Umbilical cord (tissue), 2 donors: ENCODE measurements around the gene ZNF672. TPM values are rescaled to one million over a fixed set of nuclear protein-coding genes. Genes with fewer than 3 reads are reported as not detected.

ENCODE experiments used
- DNase-seq: peaks from one replicate; pipeline ENCODE4 v3.0.0-alpha.2; 2015; ENCODE audit warnings: low spot score
- total RNA-seq: library from RNA; depleted of rRNA; stranded (reverse); fragments of >200 nt; gene quantifications from one replicate; pipeline ENCODE4 v1.2.3, GENCODE V29; 2014; ENCODE audit warnings: low replicate concordance; ENCODE audit not compliant: insufficient read depth

Gene ZNF672
- total RNA-seq, 1 donor from 2014 or later, result 14.0 TPM

DNA sequence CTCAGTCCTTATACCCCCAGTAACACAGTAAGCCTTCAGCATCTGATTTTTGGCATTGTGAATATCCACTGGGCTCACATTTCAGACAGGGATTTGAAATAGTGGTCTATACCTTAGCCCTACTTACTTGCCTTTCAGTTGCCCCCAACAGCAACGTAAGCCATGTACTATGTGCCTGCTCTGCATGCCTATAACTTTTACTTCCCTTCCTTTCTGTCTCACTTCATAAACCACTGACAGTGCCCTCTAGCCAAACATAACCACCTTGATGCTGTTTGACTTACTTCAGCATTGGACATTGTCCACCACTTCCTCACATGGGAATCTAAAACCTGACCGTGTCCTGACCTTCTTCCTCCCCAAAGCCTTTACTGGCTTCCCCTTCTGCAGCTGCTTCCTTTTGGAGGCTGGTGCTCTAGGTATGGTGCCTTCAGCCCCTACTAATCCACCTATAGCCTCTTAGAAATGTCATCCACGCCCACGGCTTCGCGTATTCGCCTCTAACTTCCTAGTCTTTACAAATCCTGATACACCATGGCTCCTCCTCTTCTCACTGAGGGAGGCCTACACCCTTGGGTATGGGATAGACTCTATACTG, 3.6 kb upstream of the ZNF672 start:
- no peak for DNase-seq

DNA sequence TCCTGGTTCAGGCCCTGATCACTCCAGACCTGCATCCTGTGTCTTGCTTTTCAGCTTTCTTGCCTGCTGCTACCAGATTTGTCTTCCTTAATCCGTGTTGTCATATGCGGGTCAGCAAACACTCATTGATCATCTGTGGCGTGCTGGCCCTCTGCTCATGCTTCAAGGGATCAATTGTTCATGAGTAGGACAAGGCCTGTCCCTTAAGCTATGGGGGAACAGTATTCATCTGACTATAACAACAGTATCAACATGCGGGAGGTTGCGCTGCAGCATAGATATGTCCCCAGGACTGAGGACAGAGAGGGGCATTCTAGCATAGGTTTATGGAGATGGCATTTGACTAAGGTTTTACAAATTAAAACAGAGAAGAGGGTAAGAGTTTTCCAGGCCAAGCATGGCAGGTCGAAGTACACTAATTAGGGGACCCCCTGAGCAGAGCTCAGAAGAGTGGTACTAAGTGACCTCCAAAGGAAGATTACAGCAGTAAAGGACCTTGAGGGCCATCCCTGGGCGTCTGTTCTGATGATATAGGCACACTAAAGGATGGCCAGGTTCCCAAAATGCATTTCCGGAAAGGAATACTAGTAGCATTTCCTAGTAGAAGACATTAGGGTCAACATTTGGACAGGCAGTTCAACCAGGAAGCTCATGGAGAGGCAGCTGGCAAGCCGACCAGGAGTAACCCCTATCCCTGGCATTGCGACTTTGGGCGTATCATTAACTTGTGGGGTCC, 811 bp upstream of the ZNF672 start:
- no peak for DNase-seq

DNA sequence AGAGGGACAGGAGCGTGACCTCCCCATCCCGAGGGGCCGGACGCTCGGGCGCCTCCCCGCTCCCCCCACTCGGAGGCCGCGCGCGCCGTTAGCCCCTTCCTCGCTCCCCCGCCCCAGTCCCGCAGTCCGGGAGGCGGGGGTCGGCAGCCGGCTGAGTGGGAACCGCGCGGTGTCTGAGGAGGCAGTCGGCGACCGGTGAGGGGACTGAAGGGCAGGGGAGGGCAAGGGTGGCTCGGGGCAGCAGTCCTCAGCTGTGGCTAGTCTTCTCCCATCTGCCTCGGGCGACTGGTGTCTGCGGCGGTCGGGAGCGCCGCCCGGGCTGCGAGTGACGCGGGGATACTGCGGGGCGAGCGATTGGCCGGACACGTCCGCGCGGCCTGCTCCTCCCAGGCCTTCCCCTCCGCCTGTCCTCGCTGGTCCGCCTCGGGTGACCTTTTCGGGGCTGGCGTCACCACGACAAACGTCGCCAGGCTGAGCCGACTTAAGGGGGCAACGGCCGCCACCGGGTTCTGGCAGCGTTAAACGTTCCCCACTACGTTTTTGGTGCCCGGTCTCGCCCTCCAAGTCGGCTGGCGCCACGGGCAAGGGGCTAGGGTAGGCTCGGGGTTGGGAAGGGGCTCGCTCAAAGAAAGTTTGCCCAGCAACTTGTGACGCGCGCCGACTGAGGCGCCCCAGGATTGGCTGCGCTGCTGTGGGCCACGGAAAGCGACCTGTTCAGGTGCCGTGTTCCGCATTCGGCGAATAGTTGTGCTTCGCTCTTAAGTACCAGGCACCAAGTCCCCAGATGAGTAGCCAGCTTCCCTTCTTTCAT, 538 bp downstream of the ZNF672 start:
- DNase-seq, result peak; percentile 94

DNA sequence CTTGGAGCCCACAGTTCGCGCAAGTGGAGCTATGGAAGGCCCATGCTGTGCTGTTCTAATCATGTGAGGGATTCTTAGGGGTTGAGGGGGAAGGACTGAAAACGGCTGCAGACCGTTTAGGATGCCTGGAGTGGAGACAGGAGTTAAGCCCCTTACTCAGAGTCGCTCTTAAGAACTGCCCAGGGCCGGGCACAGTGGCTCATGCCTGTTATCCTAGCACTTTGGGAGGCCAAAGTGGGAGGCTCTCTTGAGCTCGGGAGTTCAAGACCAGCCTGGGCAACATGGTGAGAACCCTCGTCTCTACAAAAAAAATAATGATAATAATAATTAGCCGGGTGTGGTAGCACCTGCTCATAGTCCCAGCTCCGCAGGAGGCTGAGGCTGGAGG, 1.1 kb downstream of the ZNF672 start:
- DNase-seq, result no peak

DNA sequence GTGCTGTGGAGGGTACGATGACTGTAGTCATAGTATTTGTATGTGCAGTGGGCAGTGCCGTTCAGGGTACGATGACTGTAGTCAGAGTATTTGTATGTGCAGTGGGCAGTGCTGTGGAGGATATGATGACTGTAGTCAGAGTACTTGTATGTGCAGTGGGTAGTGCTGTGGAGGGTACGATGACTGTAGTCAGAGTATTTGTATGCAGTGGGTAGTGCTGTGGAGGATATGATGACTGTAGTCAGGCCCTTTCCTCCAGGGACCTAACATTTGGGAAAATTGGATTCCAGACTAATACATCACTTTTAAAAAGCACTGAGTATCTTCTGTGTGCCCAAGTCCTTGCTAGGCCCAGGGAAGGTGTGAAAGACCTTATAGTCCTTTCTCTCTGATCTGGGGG, 2.9 kb downstream of the ZNF672 start:
- DNase-seq, result no peak

DNA sequence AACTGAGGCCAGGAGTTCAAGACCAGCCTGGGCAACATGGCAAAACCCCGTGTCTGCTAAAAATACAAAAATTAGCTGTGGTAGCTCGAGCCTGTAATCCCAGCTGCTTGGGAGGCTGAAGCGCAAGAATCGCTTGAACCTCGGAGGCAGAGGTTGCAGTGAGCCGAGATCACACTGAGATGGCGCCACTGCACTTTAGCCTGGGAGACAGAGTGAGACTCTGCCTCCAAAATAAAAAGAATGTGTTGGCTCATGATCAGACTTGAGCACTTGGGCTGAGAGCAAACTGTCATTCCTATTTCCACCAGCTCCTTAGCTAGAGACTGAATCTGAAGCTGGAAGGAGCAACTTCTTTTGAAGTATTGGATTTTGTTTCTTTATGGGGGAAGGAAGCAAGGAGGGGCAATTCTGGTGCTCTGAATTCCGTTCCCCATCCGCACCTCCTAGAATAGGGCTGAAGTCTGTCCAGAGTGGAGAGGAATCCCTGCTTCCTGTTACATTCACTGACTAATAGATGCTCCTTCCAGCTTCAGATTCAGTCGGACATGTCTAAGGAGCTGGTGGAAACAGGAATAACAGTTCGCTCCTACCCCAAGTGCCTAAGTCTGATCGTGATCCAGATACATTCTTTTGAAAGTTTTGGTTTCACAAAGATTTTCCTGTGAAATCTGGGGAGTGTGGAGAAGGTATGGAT, 3.8 kb downstream of the ZNF672 start:
- peak; percentile 69 for DNase-seq

DNA sequence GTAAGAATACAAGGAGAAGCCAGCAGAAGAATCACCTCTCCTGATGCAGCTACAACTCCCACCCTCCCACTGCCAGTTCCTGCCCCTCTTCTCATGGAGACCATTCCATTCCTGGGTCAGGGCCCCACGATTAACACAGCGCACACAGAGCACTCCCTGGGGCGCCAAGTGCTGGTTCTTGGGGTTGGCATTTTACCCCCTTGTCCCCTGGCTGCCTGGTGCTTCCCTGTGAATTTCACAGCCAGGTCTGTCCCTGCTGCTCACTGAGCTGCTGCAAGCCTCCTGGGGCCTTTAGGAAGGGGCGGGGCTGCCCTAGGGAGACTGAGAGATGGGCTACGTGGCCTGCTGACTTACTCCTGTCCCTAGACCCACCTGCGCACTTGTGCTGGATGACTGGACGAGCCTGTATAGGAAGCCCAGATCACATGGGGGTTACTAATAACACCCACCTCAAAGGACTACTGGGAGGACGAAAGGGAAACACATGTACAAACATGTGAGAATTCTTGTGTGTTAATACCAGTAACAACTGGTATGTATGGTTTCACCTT, 4.8 kb downstream of the ZNF672 start:
- no peak for DNase-seq

DNA sequence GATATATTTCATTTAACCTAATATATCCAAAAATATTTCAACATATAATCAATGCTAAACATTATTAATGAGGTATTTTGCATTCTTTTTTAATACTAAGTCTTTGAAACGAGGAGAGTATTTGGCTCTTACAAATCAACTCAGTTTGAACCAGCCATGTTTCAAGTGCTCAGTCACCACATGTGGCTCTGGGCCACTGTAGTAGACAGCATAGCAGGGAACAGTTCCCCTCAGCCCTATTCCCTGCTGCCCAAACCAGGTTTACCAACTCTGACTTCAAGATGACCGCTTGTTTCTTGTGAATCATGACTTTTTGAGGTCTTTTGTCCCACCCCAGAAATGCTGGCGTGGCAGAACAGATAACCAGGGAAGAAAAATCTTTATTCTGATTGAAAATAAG, 5.7 kb downstream of the ZNF672 start:
- DNase-seq, result no peak

DNA sequence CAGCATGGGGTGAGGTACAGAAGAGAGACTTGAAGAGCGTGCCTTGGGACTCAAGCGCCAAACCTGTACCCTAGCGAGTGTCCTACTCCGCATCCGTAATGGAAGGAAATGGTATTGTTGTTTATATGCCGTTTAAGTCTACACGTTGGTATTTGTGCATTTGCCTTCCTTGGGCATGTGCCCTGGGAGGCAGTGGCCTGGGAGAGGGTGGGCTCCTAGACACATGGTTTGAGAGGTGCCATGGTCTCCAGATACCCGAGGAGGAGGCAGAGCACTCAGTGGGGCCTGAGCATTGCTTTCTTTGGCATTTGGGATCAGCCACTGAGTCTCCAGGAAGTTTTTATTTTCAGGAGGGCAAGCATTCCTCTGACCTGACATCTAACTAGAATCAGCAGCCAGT, 6.5 kb downstream of the ZNF672 start:
- no peak for DNase-seq

DNA sequence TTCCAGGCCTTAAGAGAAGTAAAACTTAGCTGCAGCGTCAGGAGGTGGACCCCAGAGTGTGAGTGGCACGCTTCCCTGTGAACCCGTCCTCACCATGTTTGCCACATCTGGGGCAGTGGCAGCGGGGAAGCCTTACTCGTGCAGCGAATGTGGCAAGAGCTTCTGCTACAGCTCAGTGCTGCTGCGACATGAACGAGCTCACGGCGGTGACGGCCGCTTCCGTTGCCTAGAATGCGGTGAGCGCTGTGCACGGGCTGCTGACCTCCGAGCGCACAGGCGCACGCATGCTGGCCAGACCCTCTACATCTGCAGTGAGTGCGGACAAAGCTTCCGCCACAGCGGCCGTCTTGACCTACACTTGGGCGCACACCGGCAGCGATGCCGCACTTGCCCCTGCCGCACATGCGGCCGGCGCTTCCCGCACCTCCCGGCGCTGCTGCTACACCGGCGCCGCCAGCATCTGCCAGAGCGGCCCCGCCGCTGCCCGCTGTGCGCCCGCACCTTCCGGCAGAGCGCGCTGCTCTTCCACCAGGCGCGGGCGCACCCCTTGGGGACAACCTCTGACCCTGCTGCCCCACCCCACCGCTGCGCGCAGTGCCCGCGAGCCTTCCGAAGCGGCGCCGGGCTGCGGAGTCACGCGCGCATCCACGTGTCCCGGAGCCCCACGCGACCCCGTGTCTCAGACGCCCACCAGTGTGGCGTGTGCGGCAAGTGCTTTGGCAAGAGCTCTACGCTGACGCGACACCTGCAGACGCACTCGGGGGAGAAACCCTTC, 9.3 kb downstream of the ZNF672 start:
- DNase-seq, result no peak

DNA sequence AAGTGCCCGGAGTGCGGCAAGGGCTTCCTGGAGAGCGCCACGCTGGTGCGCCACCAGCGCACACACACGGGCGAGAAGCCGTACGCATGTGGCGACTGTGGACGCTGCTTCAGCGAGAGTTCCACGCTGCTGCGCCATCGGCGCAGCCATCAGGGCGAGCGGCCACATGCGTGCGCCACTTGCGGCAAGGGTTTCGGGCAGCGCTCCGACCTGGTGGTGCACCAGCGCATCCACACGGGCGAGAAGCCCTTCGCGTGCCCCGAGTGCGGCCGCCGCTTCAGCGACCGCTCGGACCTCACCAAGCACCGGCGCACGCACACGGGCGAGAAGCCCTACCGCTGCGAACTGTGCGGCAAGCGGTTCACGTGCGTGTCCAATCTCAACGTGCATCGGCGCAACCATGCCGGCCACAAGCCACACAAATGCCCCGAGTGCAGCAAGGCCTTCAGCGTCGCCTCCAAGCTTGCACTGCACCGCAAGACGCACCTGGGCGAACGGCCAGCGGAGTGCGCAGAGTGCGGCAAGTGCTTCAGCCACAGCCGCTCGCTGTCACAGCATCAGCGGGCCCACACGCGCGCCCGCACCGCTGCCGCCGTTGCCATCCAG, 10.0 kb downstream of the ZNF672 start:
- DNase-seq, result no peak

DNA sequence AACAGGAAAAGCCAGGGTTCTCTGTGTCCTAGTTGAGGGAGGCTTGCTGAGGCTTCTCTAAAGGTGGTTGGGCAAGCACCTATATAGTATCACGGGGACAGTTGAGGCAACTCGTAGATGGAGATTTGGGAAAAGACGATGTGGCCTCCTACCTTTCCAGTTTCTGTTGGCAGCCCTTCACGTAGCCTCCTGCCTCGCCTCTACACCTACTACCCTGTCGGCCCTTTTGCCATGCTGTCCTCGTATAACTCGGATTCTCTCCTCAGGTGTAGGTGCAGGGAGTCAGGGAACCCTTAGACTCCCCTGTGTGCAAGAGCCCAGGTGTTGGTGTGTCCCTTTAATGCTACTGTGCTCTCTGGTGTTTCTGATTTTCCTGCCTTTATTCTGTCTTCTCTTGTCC, 10.6 kb downstream of the ZNF672 start:
- DNase-seq, result no peak

DNA sequence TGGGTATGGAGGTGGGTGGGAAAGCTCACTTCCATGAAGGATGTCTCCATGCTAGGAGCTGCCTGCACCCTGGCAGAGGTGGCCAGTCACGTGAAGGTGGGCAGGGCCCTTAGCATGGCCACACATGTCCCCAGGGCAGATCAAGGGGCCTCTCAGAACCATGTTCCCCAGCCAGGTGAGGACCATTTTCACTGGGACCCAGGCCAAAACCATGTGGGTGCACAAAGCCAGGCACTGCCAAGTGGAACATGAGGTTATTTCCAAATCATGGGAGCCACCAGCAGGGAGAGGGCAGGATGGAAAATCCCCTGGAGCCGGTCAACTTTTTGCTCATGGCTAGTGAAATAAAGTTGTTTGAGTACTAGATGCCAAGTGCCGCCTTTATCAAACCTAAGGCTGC, 11.1 kb downstream of the ZNF672 start:
- DNase-seq, result no peak

DNA sequence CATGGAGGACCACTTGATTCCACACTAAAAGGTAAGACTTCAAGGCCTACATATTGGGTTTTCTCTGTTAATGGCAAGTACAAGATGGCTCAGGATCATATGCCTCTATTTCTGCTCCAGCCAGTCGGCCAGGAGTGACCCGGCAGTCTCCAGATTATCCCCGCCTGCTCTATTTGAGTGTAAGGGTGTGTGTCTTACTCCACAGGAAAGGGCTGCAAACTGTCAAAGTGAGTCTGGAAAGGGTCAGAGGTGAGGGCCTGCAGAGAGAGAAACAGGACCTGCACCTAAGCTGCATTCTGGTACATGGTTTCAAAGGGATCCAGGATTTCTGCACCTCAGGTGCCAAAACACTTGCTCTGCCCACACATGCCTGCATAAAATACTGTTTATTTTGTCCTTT, 11.6 kb downstream of the ZNF672 start:
- no peak for DNase-seq

DNA sequence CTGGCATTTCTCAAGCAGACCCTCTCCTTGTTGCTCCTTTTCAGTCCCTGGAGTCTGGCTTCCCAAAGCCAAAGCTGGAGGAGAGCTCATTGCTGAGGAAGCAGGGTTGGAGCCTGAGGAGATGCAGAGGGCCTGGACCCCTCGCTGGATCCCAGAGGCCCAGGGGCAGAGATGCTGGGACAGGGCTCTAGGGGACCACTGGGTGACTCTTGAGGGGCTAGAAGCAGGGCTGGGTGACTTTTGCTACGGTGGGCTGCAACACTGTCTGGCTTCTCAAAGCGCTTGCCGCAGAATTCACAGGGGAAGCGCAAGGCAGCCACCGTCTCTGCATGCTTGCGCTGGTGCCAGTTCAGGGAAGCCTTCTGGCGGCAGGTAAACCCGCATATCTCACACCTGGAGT, 12.1 kb downstream of the ZNF672 start:
- no peak for DNase-seq

DNA sequence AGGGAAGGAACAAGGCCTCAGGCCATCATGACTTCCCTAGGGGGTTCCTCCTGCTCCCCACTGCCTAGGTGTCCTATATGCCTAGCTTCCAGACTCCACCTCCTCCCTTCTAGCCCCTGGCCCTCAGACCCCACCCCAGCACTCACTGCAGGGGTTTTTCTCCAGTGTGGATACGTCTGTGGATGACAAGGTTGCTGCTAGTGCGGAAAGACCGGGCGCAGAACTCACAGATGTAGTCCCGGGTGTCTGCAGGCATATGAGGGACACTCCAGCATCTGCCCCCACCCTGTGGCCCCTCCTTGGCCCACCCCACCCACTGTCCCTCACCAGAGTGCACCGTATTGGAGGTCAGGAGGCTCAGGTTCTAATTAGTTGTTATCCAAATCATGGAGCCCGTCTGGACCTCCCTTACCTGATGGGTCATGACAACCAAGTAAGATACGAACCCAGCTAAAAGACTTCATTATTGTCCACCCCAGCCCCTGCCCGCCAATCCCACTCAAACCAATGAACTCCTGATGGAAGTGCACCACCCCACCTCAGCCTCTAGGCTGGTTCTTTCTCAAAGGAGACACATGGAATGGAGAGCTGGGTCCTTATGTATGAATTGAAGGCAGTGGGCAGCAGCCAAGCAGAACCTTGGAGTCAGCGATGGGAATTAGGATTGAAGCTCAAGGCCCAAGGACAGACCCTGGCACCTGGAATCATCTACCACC, 12.7 kb downstream of the ZNF672 start:
- no peak for DNase-seq

DNA sequence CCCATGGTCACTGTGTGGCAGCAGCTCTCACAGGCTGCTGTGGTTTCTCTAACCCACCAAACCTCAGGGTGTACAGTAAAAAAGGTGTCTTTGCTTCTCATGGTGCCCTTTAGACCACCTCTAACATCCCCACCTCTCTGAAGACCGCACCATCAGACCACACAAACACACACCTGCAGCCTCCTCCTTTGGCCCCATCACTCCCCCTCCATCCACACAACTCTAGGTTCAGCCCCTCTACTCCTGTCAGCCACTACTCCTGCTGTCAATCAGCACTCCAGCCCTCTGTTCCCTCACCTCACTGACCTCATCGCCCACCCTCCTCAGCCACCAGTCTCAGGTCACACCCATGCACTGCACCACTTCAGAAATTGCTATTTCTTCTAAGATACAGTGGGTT, 13.4 kb downstream of the ZNF672 start:
- no peak for DNase-seq

DNA sequence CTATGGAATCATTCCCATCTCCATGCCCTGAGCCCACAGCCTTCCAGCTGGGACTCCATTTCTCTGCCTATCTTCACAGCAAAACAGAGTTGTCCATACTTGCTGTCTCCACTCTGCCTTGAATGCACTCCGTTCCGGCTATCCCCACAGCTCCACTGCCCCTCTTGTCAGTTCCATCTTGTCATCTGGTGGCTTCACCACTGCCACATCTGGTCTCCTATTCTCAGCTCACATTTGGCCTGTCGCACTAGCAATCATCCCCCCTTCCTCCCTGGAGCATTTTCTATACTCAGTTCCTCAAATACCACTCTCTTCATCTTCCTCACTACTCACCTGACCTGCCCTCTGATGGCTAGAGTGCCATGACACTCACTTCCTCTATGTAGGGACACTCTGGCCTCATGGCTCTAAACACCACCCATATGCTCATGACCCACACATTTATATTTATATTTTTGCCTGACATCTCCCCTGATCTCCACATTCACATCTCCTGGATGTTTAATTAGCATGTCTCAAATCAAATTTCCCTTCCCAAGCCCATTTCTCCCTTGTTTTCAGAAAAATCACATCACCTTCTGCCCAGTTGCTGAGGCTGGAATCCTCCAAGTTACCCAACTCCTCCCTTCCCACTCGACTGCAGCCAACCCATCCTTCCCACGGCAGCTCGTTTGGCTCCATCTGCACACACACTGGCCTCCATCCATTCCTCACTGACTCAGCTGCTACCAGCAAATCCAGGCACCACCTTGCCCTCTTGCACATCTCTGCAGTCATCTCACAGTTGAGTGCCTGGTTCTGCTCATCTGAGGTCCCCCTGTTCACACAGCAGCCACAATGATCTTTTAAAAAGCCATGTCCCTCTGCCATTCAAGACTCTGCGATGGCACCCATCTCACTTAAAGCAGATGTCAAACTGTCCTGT, 14.7 kb downstream of the ZNF672 start:
- no peak for DNase-seq
